HCT116 (cell line): ENCODE results near the gene ATP5F1E. TPM values are rescaled to one million over a fixed set of nuclear protein-coding genes. Genes with fewer than 3 reads are reported as not detected.

Experiments
- ATAC-seq: fragments of 200-7000 bp; cut with Tn5 transposase; 2 replicates; pipeline ENCODE4 v1.9.1; 2020; ENCODE audit warnings: mild to moderate bottlenecking, moderate library complexity
- BruUV-seq: library from RNA; stranded (reverse); fragments of 400-500 nt; replicated peaks from 2 replicates; lab custom pipeline; 2021; lab: Mats Ljungman, UMichigan
- CTCF ChIA-PET: fragments of 300-600 bp; sonication (Branson Sonifier 250); formaldehyde crosslinking; loops from one replicate; lab custom pipeline; 2021; ENCODE audit warnings: antibody characterized with exemption; lab: Charles Lee
- POLR2A ChIA-PET: fragments of 300-600, 350-600 bp; sonication (Branson Sonifier 250); formaldehyde crosslinking; loops from one replicate; lab custom pipeline; 2021; ENCODE audit warnings: antibody characterized with exemption; lab: Charles Lee
- RAD21 ChIA-PET, 2 experiments: fragments of 300-600 bp; sonication (Branson Sonifier 250); formaldehyde crosslinking; loops; one replicate each; lab custom pipeline; 2023; ENCODE audit warnings: low total read pairs in 2 of 2; ENCODE audit not compliant: uncharacterized antibody in 2 of 2, unreplicated experiment in 2 of 2, low non-redundant PET in 1 of 2; lab: Charles Lee
- DNase-seq: peaks from one replicate; pipeline ENCODE4 v3.0.0-alpha.2; 2010; ENCODE audit warnings: low read depth, low spot score
- H2AFZ ChIP-seq: fragments of 200-600 bp; shearing (Covaris generic), sonication (generic); 2 replicates; pipeline ENCODE4 v1.6.1; 2017; ENCODE audit warnings: low read depth, mixed run types, mixed read lengths, antibody characterized with exemption, low read length; ENCODE audit not compliant: poor library complexity, severe bottlenecking
- H3K27ac ChIP-seq: 2 replicates; pipeline ENCODE4 v1.5.1; 2012; ENCODE audit warnings: low read depth, low read length
- H3K27me3 ChIP-seq: fragments of 200-600 bp; sonication (generic); 2 replicates; pipeline ENCODE4 v1.6.1; 2016; ENCODE audit warnings: mixed run types, low read length, mixed read lengths; ENCODE audit not compliant: insufficient read depth
- H3K36me3 ChIP-seq, 2 experiments: fragments of 200-500 bp in 1 of 2; fragments of 200-600 bp in 1 of 2; sonication (Bioruptor generic) in 1 of 2; sonication (generic) in 1 of 2; 2 replicates each; pipeline versions ENCODE4 v1.5.1 to v1.6.1; 2014 to 2016; ENCODE audit warnings: low read length in 2 of 2, inconsistent platforms in 1 of 2, mixed read lengths in 1 of 2, mixed run types in 1 of 2; ENCODE audit not compliant: insufficient read depth in 2 of 2, control insufficient read depth in 1 of 2
- H3K4me1 ChIP-seq, 2 experiments: fragments of 200-600 bp in 1 of 2; sonication (generic) in 1 of 2; 2 replicates each; pipeline versions ENCODE4 v1.5.1 to v1.6.1; 2012 to 2017; ENCODE audit warnings: low read length in 2 of 2, inconsistent platforms in 1 of 2, mild to moderate bottlenecking in 1 of 2, mixed read lengths in 1 of 2, mixed run types in 1 of 2, moderate library complexity in 1 of 2; ENCODE audit not compliant: insufficient read depth in 2 of 2, control insufficient read depth in 1 of 2
- H3K4me2 ChIP-seq: fragments of 200-600 bp; sonication (generic); 2 replicates; pipeline ENCODE4 v1.6.1; 2017; ENCODE audit warnings: mixed run types, low read length, mixed read lengths
- H3K4me3 ChIP-seq, 2 experiments: fragments of 200-600 bp in 1 of 2; sonication (generic) in 1 of 2; replicated peaks in 1 of 2; 2 replicates each; pipeline ENCODE4 v1.5.1; 2011 to 2016; ENCODE audit warnings: low read length in 2 of 2, control low read depth in 1 of 2, low read depth in 1 of 2, mild to moderate bottlenecking in 1 of 2, mixed read lengths in 1 of 2, mixed run types in 1 of 2
- H3K79me2 ChIP-seq: fragments of 200-600 bp; sonication (generic); 2 replicates; pipeline ENCODE4 v1.6.1; 2017; ENCODE audit warnings: mild to moderate bottlenecking, mixed run types, low read length, moderate library complexity, mixed read lengths; ENCODE audit not compliant: insufficient read depth
- H3K9ac ChIP-seq: fragments of 200-600 bp; sonication (generic); 2 replicates; pipeline ENCODE4 v1.6.1; 2016; ENCODE audit warnings: low read length, mixed read lengths
- H3K9me2 ChIP-seq: fragments of 200-600 bp; sonication (generic), shearing (Covaris generic); 2 replicates; pipeline ENCODE4 v1.6.1; 2017; ENCODE audit warnings: mixed run types, mild to moderate bottlenecking, moderate library complexity; ENCODE audit not compliant: insufficient read depth
- H3K9me3 ChIP-seq, 2 experiments: fragments of 200-500 bp in 1 of 2; fragments of 200-600 bp in 1 of 2; sonication (Bioruptor generic) in 1 of 2; sonication (generic) in 1 of 2; 2 replicates each; pipeline ENCODE4 v1.6.1; 2014 to 2017; ENCODE audit warnings: low read length in 2 of 2, mixed read lengths in 2 of 2, inconsistent platforms in 1 of 2, low read depth in 1 of 2, mild to moderate bottlenecking in 1 of 2, mixed run types in 1 of 2, moderate library complexity in 1 of 2; ENCODE audit not compliant: control insufficient read depth in 1 of 2, insufficient read depth in 1 of 2
- H4K20me1 ChIP-seq: fragments of 200-600 bp; sonication (generic), shearing (Covaris generic); 2 replicates; pipeline ENCODE4 v1.6.1; 2017; ENCODE audit warnings: mixed run types, mild to moderate bottlenecking, moderate library complexity; ENCODE audit not compliant: insufficient read depth
- EGR1 ChIP-seq: IDR thresholded peaks from 2 replicates; pipeline ENCODE4 v1.6.1; 2012; ENCODE audit warnings: low read depth
- EZH2phosphoT487 ChIP-seq: fragments of 200-600 bp; IDR thresholded peaks from 2 replicates; pipeline ENCODE4 v1.6.1; 2018; ENCODE audit warnings: antibody characterized with exemption, borderline replicate concordance
- SIN3A ChIP-seq: IDR thresholded peaks from 2 replicates; pipeline ENCODE4 v1.6.1; 2012; ENCODE audit warnings: low read depth
- ZNF274 ChIP-seq: fragments of 200-500 bp; sonication (Bioruptor generic); IDR thresholded peaks from 2 replicates; pipeline ENCODE4 v1.6.1; 2014; ENCODE audit warnings: mild to moderate bottlenecking, low read depth, low read length, inconsistent platforms
- intact Hi-C: fragments of 100-400 bp; cut with micrococcal nuclease; formaldehyde crosslinking; loops from 2 replicates; pipeline ENCODE4 v1.10.0; 2022
- total RNA-seq: library from RNA; stranded (reverse); gene quantifications from one replicate; pipeline ENCODE4 v1.2.1, GENCODE V29; 2021; ENCODE audit not compliant: unreplicated experiment

ATP5F1E gene
- total RNA-seq, 1 experiment from 2014 or later = 72.8 TPM

- TF ChIP-seq SIN3A = no peak
Measured at GRCh38 chr20:59017493-59018231, 14.5 kb downstream of the ATP5F1E start (continued).

- no peak overlapping the region for H3K27ac ChIP-seq
- CTCF ChIA-PET = no interaction called here
- peak; percentile 39; the same call in 1 of the 2 replicates for ATAC-seq
Measured at GRCh38 chr20:59016795-59017492, 15.2 kb downstream of the ATP5F1E start.

More at GRCh38 chr20:59016795-59017492, 15.2 kb downstream of the ATP5F1E start:
- BruUV-seq = no TSS peak
- DNase-seq = no peak
- Histone ChIP-seq H3K9ac (no peak overlapping the region), H3K4me1 (peaks cover 0 to 5% of the 10 kb centered on the region in 2 experiments; a peak in 2 of 4 replicates), H3K9me3 (no peaks in the 10 kb centered on the region), H3K79me2 (no peaks in the 10 kb centered on the region), H3K9me2 (no peaks in the 10 kb centered on the region), H4K20me1 (no peaks in the 10 kb centered on the region), H3K4me2 (peak overlapping the region; percentile 13; the same call in 1 of the 2 replicates), H3K27me3 (no peaks in the 10 kb centered on the region), H2AFZ (no peak overlapping the region), H3K36me3 (no peaks in the 10 kb centered on the region), H3K4me3 (no peak overlapping the region)
- ChIA-PET RAD21 (interaction anchor here in 1 of 2 experiments (0.6 kb wide), 1 partner anchor 16 kb away, joined by 4 read pairs; no protein-coding TSS in a partner anchor), POLR2A (no interaction called here)
- TF ChIP-seq EGR1 = no peak
- TF ChIP-seq EZH2phosphoT487 = no peak
- no peak for TF ChIP-seq ZNF274
- intact Hi-C loops = no loop called here
